K562 (cell line): Measurements from ENCODE around the gene EDNRB.

Experiments
- NRF1 ChIP-seq, 2 experiments: fragments of 450-650 bp; IDR thresholded peaks in 1 of 2; conservative IDR thresholded peaks in 1 of 2; 2 replicates each; pipeline ENCODE4 v1.6.1; 2014; ENCODE audit warnings: mild to moderate bottlenecking in 2 of 2
- RBFOX2 ChIP-seq: fragments of 200-400 bp; formaldehyde crosslinking; IDR thresholded peaks from 2 replicates; pipeline ENCODE4 v1.6.1; 2017; ENCODE audit warnings: low read depth, mild to moderate bottlenecking, low read length, moderate library complexity
- TCF3 ChIP-seq: sonication (generic); formaldehyde crosslinking; IDR thresholded peaks from 2 replicates; pipeline ENCODE4 v1.4.0; 2020; ENCODE audit warnings: mild to moderate bottlenecking, missing genetic modification reagents
- ZFX ChIP-seq: sonication (generic); formaldehyde crosslinking; IDR thresholded peaks from 2 replicates; pipeline ENCODE4 v1.8.0; 2022; ENCODE audit warnings: mild to moderate bottlenecking, missing genetic modification reagents, moderate library complexity
- TF ChIP-seq, protein P1 (sequence below): fragments of 450-650 bp; IDR thresholded peaks from 2 replicates; pipeline ENCODE4 v1.6.1; 2018; ENCODE audit not compliant: partially characterized antibody

DNA sequence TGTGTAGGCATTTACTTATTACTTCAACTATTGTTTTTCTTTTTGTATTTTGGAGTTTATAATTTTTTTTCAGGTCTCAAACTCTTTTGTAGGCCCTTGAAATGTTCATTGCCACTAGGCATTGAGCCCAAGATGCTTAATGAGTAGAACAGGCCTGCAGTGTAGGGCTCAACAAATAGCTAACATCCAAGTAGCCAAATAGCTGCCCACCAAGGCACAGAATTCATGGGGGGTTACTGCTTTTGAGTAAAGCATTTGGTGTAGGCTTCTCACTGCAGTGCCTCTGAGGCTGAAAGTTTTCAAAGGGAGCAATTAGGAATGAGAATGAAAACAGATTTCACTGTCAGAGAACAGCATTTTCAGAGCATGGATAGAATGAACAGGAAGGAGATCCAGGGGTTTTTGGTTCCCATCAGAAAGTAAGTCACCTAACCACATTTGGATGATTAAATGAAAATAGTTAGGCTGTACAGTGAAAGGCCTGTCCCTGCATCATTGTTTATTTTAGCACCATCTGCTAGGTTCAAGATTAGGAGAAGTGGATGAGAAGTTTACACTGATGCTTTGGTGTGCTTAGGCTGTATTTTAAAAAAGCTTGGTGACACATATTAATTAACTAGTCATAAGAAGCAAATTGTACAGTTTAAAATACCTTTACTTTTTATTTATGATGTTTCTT lies 61.0 kb downstream of the EDNRB start:
- TF ChIP-seq, protein P1, sequence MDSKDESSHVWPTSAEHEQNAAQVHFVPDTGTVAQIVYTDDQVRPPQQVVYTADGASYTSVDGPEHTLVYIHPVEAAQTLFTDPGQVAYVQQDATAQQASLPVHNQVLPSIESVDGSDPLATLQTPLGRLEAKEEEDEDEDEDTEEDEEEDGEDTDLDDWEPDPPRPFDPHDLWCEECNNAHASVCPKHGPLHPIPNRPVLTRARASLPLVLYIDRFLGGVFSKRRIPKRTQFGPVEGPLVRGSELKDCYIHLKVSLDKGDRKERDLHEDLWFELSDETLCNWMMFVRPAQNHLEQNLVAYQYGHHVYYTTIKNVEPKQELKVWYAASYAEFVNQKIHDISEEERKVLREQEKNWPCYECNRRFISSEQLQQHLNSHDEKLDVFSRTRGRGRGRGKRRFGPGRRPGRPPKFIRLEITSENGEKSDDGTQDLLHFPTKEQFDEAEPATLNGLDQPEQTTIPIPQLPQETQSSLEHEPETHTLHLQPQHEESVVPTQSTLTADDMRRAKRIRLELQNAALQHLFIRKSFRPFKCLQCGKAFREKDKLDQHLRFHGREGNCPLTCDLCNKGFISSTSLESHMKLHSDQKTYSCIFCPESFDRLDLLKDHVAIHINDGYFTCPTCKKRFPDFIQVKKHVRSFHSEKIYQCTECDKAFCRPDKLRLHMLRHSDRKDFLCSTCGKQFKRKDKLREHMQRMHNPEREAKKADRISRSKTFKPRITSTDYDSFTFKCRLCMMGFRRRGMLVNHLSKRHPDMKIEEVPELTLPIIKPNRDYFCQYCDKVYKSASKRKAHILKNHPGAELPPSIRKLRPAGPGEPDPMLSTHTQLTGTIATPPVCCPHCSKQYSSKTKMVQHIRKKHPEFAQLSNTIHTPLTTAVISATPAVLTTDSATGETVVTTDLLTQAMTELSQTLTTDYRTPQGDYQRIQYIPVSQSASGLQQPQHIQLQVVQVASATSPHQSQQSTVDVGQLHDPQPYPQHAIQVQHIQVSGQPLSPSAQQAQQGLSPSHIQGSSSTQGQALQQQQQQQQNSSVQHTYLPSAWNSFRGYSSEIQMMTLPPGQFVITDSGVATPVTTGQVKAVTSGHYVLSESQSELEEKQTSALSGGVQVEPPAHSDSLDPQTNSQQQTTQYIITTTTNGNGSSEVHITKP, result no peak
- no peak for TF ChIP-seq ZFX
- no peak for TF ChIP-seq RBFOX2
- TF ChIP-seq NRF1 (conservative IDR thresholded peaks at IDR 0.05 in 1 of 2, IDR thresholded peaks at IDR 0.05 in 1 of 2), result no peak
- no peak for TF ChIP-seq TCF3 (CRISPR knock-in tag)
